CD4-positive, CD25-positive, alpha-beta regulatory T cell (primary cell): ENCODE measurements around the gene LPAR4. TPM values are rescaled to one million over a fixed set of nuclear protein-coding genes. Genes with fewer than 3 reads are reported as not detected.

ENCODE experiments used
- ATAC-seq, 2 donors: fragments of 150-1000 bp; cut with Tn5 transposase; one replicate each; pipeline ENCODE4 v1.10.0; 2021; ENCODE audit warnings: low read depth in 2 of 2, moderate number of reproducible peaks in 2 of 2, moderate library complexity in 1 of 2
- DNase-seq, 3 donors: peaks; one replicate each; pipeline versions ENCODE4 v3.0.0 to v3.0.0-alpha.2; 2012 to 2022; ENCODE audit warnings: mixed read lengths in 1 of 3
- H3K27ac ChIP-seq: one replicate; pipeline ENCODE4 v1.7.0; 2013; ENCODE audit warnings: mild to moderate bottlenecking, low read length; ENCODE audit not compliant: insufficient read depth, poor library complexity, severe bottlenecking
- H3K27me3 ChIP-seq: one replicate; pipeline ENCODE4 v1.7.0; 2013; ENCODE audit warnings: low read length; ENCODE audit not compliant: control insufficient read depth, insufficient read depth
- H3K36me3 ChIP-seq: one replicate; pipeline ENCODE4 v1.7.0; 2013; ENCODE audit warnings: mild to moderate bottlenecking, low read length, moderate library complexity; ENCODE audit not compliant: control insufficient read depth, insufficient read depth
- H3K4me1 ChIP-seq: 2 replicates; pipeline ENCODE4 v1.7.0; 2013; ENCODE audit warnings: mild to moderate bottlenecking, low read length; ENCODE audit not compliant: insufficient read depth, control insufficient read depth, poor library complexity, severe bottlenecking
- H3K4me3 ChIP-seq: one replicate; pipeline ENCODE4 v1.7.0; 2013; ENCODE audit warnings: low read depth, mild to moderate bottlenecking, low read length, moderate library complexity
- H3K9me3 ChIP-seq, 2 experiments: 1 replicate in 1 of 2; 2 replicates in 1 of 2; pipeline ENCODE4 v1.7.0; 2013; ENCODE audit warnings: low read length in 2 of 2, mild to moderate bottlenecking in 1 of 2, moderate library complexity in 1 of 2; ENCODE audit not compliant: control insufficient read depth in 2 of 2
- H3K27ac Mint-ChIP-seq, 3 donors: one replicate each; pipeline ENCODE4 v1.8.0; 2020 to 2022; ENCODE audit warnings: mild to moderate bottlenecking in 3 of 3, mixed read lengths in 3 of 3, moderate library complexity in 2 of 3
- H3K27me3 Mint-ChIP-seq: one replicate; pipeline ENCODE4 v1.8.0; 2022; ENCODE audit warnings: mild to moderate bottlenecking, mixed read lengths
- H3K36me3 Mint-ChIP-seq: one replicate; pipeline ENCODE4 v1.8.0; 2020; ENCODE audit warnings: mixed read lengths
- H3K4me1 Mint-ChIP-seq, 4 donors: one replicate each; pipeline ENCODE4 v1.8.0; 2020 to 2022; ENCODE audit warnings: mixed read lengths in 4 of 4, mild to moderate bottlenecking in 1 of 4
- H3K4me3 Mint-ChIP-seq, 4 donors: one replicate each; pipeline ENCODE4 v1.8.0; 2020 to 2022; ENCODE audit warnings: mild to moderate bottlenecking in 4 of 4, mixed read lengths in 4 of 4, moderate library complexity in 3 of 4
- H3K9me3 Mint-ChIP-seq, 7 donors: one replicate each; pipeline ENCODE4 v1.8.0; 2020 to 2022; ENCODE audit warnings: mixed read lengths in 7 of 7, mild to moderate bottlenecking in 3 of 7, moderate library complexity in 2 of 7
- polyA plus RNA-seq, 4 donors: library from polyadenylated mRNA; unstranded; fragments of 300-500 nt; fragmentation: Illumina TruSeq; gene quantifications; one replicate each; pipeline ENCODE4 v1.2.3, GENCODE V29; 2021
- total RNA-seq: library from RNA; stranded (reverse); gene quantifications from one replicate; pipeline ENCODE4 v1.2.3, GENCODE V29; 2022

LPAR4 gene
- total and polyA plus RNA-seq, 5 donors from 2014 or later: not detected

GRCh38 chrX:78747971-78748370, 451 bp downstream of the LPAR4 start:
- H3K9me3 ChIP-seq: no peaks in the 10 kb centered on the region
- no peaks in the 10 kb centered on the region for H3K4me1 ChIP-seq

GRCh38 chrX:78748846-78749245, 1.3 kb downstream of the LPAR4 start:
- no peaks in the 10 kb centered on the region for H3K4me1 ChIP-seq
- DNase-seq (no peak), ATAC-seq (no peak)
- no peaks in the 10 kb centered on the region for H3K9me3 ChIP-seq
- H3K4me3 Mint-ChIP-seq: no peak overlapping the region
- no peaks in the 10 kb centered on the region for H3K27me3 ChIP-seq
- no peaks in the 10 kb centered on the region for H3K36me3 ChIP-seq
- H3K27ac Mint-ChIP-seq: no peak overlapping the region
- H3K9me3 Mint-ChIP-seq: peaks cover 0 to 1% (median 0%) of the 10 kb centered on the region in 7 donors
- no peak overlapping the region for H3K27ac ChIP-seq
- H3K36me3 Mint-ChIP-seq: no peaks in the 10 kb centered on the region
- H3K4me1 Mint-ChIP-seq: no peaks in the 10 kb centered on the region
- H3K27me3 Mint-ChIP-seq: no peaks in the 10 kb centered on the region
- H3K4me3 ChIP-seq: no peak overlapping the region

More at GRCh38 chrX:78747971-78748370, 451 bp downstream of the LPAR4 start:
- no peak overlapping the region for H3K4me3 ChIP-seq
- no peaks in the 10 kb centered on the region for H3K36me3 ChIP-seq
- H3K4me3 Mint-ChIP-seq: no peak overlapping the region
- no peaks in the 10 kb centered on the region for H3K27me3 ChIP-seq
- H3K27me3 Mint-ChIP-seq: no peaks in the 10 kb centered on the region
- no peaks in the 10 kb centered on the region for H3K36me3 Mint-ChIP-seq
- ATAC-seq (no peak), DNase-seq (no peak)
- no peak overlapping the region for H3K27ac Mint-ChIP-seq
- H3K4me1 Mint-ChIP-seq: no peaks in the 10 kb centered on the region
- no peak overlapping the region for H3K27ac ChIP-seq
- H3K9me3 Mint-ChIP-seq: peaks cover 0 to 1% (median 0%) of the 10 kb centered on the region in 7 donors

- Histone ChIP-seq H3K36me3 (no peaks in the 10 kb centered on the region), H3K27me3 (no peaks in the 10 kb centered on the region), H3K9me3 (no peaks in the 10 kb centered on the region), H3K4me1 (no peaks in the 10 kb centered on the region), H3K27ac (no peak overlapping the region), H3K4me3 (no peak overlapping the region)
- H3K27me3 Mint-ChIP-seq: no peaks in the 10 kb centered on the region
- H3K4me3 Mint-ChIP-seq: no peak overlapping the region
- no peak for ATAC-seq
- H3K36me3 Mint-ChIP-seq: no peaks in the 10 kb centered on the region
- H3K4me1 Mint-ChIP-seq: no peaks in the 10 kb centered on the region
- peak overlapping the region in 1 of 3 donors; percentile 32 for H3K27ac Mint-ChIP-seq
- no peaks in the 10 kb centered on the region for H3K9me3 Mint-ChIP-seq
- no peak for DNase-seq
Measured at GRCh38 chrX:78753571-78753970, 6.1 kb downstream of the LPAR4 start.

GRCh38 chrX:78754917-78755316, 7.4 kb downstream of the LPAR4 start:
- peaks cover 0 to 4% (median 0%) of the 10 kb centered on the region in 7 donors for H3K9me3 Mint-ChIP-seq
- Histone ChIP-seq H3K4me1 (no peaks in the 10 kb centered on the region), H3K27ac (no peak overlapping the region), H3K36me3 (no peaks in the 10 kb centered on the region), H3K4me3 (no peak overlapping the region), H3K27me3 (no peaks in the 10 kb centered on the region), H3K9me3 (no peaks in the 10 kb centered on the region)
- no peak overlapping the region for H3K27ac Mint-ChIP-seq
- H3K4me3 Mint-ChIP-seq: no peak overlapping the region
- no peaks in the 10 kb centered on the region for H3K27me3 Mint-ChIP-seq
- DNase-seq (no peak), ATAC-seq (no peak)
- no peaks in the 10 kb centered on the region for H3K36me3 Mint-ChIP-seq
- no peaks in the 10 kb centered on the region for H3K4me1 Mint-ChIP-seq

GRCh38 chrX:78759081-78759480, 11.6 kb downstream of the LPAR4 start:
- Mint-ChIP-seq H3K27ac (no peak overlapping the region), H3K36me3 (no peaks in the 10 kb centered on the region), H3K4me1 (peaks cover 0 to 5% (median 2%) of the 10 kb centered on the region in 4 donors), H3K4me3 (no peak overlapping the region), H3K27me3 (no peaks in the 10 kb centered on the region), H3K9me3 (peaks cover 0 to 4% (median 0%) of the 10 kb centered on the region in 7 donors)
- ATAC-seq: no peak
- Histone ChIP-seq H3K9me3 (no peaks in the 10 kb centered on the region), H3K27me3 (no peaks in the 10 kb centered on the region), H3K4me3 (no peak overlapping the region), H3K36me3 (no peaks in the 10 kb centered on the region), H3K4me1 (no peaks in the 10 kb centered on the region), H3K27ac (no peak overlapping the region)
- no peak for DNase-seq

GRCh38 chrX:78769101-78769755, 21.7 kb downstream of the LPAR4 start:
- H3K4me1 ChIP-seq: no peaks in the 10 kb centered on the region
- H3K36me3 ChIP-seq: no peaks in the 10 kb centered on the region
- no peak for ATAC-seq
- H3K27me3 ChIP-seq: no peaks in the 10 kb centered on the region
- no peak overlapping the region for H3K4me3 Mint-ChIP-seq
- no peak overlapping the region for H3K4me3 ChIP-seq
- H3K27ac Mint-ChIP-seq: no peak overlapping the region
- H3K9me3 ChIP-seq: no peaks in the 10 kb centered on the region
- no peak overlapping the region for H3K27ac ChIP-seq
- no peak for DNase-seq
- H3K27me3 Mint-ChIP-seq: no peaks in the 10 kb centered on the region
- H3K36me3 Mint-ChIP-seq: no peaks in the 10 kb centered on the region
- H3K9me3 Mint-ChIP-seq: no peaks in the 10 kb centered on the region
- H3K4me1 Mint-ChIP-seq: peaks cover 0 to 1% (median 0%) of the 10 kb centered on the region in 4 donors

GRCh38 chrX:78769946-78770345, 22.4 kb downstream of the LPAR4 start:
- Mint-ChIP-seq H3K4me1 (peaks cover 0 to 1% (median 0%) of the 10 kb centered on the region in 4 donors), H3K9me3 (no peaks in the 10 kb centered on the region), H3K27ac (no peak overlapping the region), H3K27me3 (no peaks in the 10 kb centered on the region), H3K36me3 (no peaks in the 10 kb centered on the region), H3K4me3 (no peak overlapping the region)
- Histone ChIP-seq H3K36me3 (no peaks in the 10 kb centered on the region), H3K4me1 (no peaks in the 10 kb centered on the region), H3K9me3 (no peaks in the 10 kb centered on the region), H3K27ac (no peak overlapping the region), H3K4me3 (no peak overlapping the region), H3K27me3 (no peaks in the 10 kb centered on the region)
- DNase-seq (no peak), ATAC-seq (no peak)

GRCh38 chrX:78796916-78797315, 49.4 kb downstream of the LPAR4 start:
- Mint-ChIP-seq H3K4me1 (peaks cover 0 to 14% (median 10%) of the 10 kb centered on the region in 4 donors), H3K4me3 (no peak overlapping the region), H3K9me3 (peaks cover 0 to 4% (median 0%) of the 10 kb centered on the region in 7 donors), H3K27ac (no peak overlapping the region), H3K27me3 (no peaks in the 10 kb centered on the region), H3K36me3 (no peaks in the 10 kb centered on the region)
- Histone ChIP-seq H3K9me3 (no peaks in the 10 kb centered on the region), H3K27ac (no peak overlapping the region), H3K4me1 (no peaks in the 10 kb centered on the region), H3K4me3 (no peak overlapping the region), H3K27me3 (no peaks in the 10 kb centered on the region), H3K36me3 (no peaks in the 10 kb centered on the region)
- DNase-seq (no peak), ATAC-seq (no peak)
